ENCODE results near the gene TCF19.

Gene TCF19

DNA sequence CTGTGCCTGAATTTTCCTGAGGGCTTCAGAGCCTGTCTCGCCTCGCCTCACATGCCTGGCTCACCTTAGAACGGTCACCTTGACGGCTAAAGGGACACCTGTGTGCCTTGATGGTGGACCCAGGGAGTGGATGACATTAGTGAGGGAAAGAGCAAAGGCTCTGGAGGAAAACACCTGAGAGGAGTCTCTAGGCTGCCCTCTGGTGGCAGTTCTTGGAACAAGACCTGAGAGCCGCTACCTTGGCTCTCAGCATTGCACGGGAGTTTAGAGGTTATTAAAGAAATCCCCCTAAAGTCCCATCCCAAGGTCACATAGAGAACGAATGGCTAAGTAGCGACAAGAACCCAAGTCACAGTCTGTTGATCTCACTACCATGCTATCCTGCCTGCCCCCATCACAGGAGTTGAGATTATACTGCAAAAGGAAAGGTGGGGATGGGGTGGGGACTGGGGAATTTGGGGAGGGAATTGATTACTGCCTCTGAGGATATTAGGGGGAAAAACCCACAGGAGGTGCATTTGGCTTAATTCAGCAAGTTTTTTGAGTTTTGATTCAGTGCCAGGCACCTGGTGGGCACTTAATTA, 30.2 kb upstream of the TCF19 start:
- peak; percentile 43 for DNase-seq (ENCODE audit: low read depth)

DNA sequence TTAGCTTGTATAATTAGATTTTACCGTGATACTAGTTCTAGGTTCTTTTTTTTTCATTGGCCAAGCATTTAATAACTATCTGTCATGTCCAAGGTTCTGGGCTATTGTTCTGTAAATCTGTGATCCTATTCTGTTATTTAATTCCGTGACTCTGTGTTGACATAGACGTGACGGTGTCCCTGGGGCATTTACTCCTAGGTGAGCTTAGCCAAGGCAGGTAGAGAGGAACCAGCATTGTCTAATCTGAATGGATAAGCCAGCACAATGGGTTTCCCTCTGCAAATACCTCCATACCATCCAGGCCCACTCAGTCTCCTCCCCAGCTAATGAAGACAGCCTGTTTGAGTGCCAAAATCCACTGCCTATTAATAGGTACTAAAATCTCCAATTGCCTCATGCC, 29.3 kb upstream of the TCF19 start:
- DNase-seq (ENCODE audit: low read depth) = no peak

DNA sequence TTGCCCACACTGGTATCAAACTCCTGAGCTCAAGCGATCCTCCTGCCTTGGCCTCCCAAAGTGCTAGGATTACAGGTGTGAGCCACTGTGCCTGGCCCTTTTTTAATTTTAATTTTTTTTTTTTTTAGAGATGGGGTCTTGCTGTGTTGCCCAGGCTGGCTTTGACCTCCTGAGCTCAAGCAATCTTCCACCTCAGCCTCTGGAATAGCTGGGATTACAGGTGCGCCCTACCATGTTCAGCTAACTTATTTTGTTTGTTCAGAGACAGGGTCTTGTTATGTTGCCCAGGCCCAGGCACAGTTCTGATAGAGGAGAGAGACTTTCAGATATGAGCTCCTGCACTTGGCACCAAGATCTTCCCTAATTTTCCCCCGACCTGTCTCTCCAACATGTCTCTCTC, 27.6 kb upstream of the TCF19 start:
- DNase-seq (ENCODE audit: low read depth) = no peak

DNA sequence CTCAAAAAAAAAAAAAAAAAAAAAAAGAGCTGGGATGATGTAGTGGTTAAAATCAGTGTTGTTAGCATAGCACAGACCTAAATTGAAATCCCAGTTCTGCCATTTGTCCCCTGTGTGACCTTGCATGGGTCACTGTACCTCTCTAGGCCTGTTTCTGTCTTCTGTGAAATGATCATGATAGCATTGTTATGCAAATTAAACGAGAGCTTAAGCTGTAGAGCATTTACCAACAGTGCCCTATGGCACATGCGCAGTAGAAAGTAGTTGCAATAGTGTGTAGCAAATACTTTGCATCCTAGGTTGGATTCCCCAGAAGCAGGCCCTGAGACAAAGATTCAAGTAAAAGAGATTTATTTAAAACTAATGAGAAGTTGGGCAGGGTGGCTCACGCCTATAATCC, 26.8 kb upstream of the TCF19 start:
- DNase-seq (ENCODE audit: low read depth) = no peak

DNA sequence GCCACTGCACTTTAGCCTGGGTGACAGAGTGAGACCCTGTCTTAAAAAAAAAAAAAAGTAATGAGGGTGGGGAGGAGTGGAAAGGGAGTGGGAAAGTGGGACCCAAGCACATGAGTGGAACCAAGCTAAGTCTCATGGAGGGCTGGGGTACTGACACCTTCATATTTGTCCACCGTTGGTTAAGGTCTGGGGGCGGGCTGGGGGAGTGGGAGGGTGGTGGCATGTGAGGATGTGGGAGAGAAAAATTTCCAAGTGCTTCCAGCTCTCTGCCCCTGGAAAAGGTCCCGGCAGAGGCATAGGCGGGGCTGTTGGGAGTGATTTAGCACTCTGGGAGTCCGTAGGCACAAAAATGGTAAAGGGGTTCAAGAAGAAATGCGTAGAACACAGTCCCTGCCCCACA, 25.6 kb upstream of the TCF19 start:
- no peak for DNase-seq (ENCODE audit: low read depth)

DNA sequence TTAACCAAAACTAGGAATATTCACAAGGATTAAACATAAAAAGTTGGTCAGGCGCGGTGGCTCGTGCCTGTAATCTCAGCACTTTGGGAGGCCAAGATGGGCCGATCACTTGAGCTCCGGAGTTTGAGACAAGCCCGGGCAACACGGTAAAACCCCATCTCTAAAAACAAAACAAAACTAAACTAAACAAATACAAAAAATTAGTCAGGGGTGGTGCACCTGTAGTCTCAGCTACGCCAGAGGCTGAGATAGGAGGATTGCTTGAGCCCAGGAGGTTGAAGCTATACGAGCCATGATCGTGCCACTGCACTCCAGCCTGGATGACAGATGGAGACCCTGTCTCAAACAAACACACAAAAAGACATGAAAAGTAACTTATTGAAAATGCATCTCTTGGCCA, 22.7 kb upstream of the TCF19 start:
- DNase-seq (ENCODE audit: low read depth) = no peak

DNA sequence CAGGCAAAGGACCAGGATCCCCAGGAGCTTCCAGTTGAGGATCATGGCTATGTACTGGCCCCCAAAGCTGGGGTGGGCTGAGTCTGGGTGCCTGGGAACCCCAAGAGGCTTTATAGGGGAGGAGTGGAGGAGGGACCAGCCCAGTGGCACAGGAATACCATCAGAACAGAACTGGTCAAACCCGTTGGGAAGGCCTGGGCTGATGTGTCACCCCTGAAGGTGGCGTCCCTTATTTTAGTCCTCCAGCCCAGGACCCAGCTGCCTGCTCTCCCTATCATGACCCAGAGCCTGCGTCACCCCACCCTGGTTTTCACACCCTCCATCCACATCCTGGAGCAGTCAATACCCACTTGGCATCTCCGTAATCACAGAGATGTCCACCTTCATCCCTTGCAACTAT, 19.4 kb upstream of the TCF19 start, which contains the start of gene PSORS1C2:
PSORS1C2 (minus strand) TSS at position 85 of the 400 bp plus-strand sequence; CDS start at position 45, 40 bp downstream.
- no peak for DNase-seq (ENCODE audit: low read depth)

DNA sequence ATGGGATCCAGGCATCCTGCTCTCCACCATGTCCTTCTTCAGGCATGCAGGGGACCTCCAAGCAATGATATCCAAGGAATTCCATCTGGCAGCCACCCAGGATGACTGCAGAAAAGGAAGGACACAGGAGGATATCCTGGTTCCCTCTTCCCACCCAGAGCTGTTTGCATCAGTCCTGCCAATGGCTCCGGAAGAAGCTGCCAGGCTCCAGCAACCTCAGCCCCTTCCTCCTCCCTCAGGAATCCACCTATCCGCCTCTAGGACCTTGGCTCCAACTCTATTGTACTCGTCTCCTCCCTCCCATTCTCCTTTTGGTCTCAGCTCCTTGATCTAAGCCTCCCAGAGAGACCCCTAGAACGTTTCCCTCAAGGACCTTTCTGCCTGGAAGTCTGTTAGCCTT, 18.8 kb upstream of the TCF19 start:
- no peak for DNase-seq (ENCODE audit: low read depth)

DNA sequence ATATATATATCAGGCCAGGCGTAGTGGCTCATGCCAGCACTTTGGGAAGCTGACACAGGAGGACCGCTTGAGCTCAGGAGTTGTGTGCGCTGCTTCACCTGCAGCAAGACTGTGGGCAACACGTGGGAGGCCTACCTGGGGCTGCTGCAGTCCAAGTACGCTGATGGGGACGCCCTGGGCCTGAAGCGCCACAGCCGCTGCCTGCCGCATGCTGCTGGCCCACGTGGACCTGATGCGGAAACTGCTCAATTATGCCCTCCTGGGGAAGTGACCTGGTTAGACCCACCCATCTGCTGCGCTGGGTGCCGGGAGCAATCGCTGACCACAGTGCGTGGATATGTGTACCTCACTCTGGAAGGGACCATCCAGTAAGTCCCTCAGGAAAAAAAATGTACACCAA, 17.7 kb upstream of the TCF19 start:
- no peak for DNase-seq (ENCODE audit: low read depth)

DNA sequence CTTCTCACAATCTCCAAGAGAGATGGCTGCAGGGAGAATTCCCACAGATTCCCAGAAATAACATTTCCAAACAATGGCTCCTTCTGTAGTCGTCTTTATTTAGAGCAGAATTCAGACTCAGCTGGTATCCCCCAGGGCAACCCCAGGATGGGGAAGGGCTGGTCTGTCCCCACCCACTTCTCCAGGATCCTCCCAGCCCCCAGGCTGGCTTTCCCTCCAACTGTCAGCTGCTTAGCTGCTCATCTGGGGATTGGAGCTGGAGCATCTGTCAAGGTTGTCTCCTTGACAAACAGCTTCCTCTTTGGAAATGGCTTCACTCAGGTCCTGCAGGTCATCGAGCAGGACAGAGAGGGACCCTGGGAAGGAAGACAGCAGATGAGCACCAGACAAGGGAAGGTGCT, 16.0 kb upstream of the TCF19 start:
- no peak for DNase-seq (ENCODE audit: low read depth)

DNA sequence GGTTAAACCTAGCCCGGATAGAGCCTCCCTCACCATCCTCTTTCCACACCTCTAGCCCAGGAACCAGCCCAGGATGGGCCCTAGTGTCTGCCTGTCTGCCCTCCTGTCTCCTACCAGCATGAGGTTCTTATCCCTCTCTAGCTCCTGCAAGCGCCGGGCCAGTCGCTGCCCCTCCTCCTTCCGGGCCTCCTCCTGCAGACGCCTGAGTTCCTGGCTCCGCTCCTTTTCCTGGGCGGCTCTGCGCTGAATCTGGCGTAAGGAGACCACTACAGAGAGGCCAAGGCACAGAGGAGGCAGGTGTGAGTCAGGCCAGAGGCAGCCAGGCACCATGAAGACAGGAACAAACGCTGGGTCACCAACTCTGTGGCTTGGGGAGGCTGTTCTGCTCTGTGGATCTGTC, 15.2 kb upstream of the TCF19 start:
- DNase-seq (ENCODE audit: low read depth) = no peak

DNA sequence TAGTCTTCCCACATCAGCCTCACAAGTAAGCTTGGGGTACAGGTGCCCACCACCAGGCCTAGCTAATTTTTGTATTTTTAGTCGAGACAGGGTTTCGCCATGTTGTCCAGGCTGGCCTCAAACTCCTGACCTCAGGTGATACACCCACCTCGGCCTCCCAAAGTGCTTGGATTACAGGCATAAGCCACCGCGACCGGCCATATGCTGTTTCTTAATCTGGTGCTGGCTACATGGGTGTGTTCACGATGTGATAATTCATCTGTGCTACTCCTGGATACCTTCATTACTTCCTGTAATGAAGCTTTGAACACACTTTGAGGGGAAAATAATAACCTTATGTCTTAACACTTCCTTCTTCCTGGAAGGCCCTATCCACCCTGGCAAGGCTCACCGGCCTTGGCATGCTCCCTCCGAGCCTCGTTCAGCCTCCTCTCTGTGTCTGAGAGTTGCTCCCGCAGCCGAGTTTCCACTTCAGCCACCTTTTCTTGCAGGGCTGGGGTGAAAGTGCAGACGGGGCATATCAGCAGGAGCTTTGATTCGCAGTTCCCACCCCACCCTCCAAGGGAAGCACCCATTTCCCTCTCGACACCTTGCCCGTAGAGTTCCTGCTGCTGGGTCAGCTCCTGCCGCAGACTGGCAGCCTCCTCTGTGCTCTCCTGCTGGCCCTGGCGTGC, 14.0 kb upstream of the TCF19 start:
- DNase-seq (ENCODE audit: low read depth) = no peak

DNA sequence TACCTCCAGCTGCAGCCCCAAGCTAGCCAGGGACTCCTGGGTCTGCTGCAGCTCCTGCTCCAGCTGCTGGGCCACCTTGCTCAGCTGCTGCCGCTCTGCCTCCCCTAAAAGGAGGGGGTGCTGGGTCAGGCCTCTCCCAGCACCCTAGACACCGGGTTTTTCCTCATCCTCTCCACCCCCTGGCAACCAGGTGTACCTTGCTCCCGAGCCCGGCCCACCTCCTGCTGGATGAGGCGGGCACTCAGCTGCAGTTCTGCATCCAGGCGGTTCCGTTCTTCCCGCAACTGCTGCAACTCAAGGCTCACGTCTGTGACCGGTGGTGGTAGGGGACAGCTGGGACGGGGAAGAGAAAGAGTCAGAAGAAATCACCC, 13.4 kb upstream of the TCF19 start:
- DNase-seq (ENCODE audit: low read depth) = no peak

DNA sequence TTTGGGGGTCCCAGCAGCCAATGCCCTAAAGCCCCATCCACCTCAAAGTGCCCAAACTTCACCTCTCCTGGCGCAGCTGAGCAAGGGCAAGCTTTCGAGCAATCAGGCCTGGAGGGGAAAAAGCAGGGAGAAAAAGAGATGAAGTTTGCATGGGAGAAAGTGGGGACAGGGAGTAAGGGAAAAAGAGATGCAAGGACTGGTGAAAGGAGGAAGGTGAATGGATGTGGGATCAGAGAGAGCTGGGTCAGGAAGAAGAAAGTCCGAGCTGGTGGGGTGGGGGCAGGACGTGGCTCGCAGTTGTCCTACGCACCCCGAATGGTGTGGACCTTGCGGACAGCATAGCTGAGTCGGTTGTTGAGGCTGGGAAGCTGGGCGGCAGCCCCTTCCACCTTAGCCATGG, 13.0 kb upstream of the TCF19 start:
- DNase-seq (ENCODE audit: low read depth) = no peak

DNA sequence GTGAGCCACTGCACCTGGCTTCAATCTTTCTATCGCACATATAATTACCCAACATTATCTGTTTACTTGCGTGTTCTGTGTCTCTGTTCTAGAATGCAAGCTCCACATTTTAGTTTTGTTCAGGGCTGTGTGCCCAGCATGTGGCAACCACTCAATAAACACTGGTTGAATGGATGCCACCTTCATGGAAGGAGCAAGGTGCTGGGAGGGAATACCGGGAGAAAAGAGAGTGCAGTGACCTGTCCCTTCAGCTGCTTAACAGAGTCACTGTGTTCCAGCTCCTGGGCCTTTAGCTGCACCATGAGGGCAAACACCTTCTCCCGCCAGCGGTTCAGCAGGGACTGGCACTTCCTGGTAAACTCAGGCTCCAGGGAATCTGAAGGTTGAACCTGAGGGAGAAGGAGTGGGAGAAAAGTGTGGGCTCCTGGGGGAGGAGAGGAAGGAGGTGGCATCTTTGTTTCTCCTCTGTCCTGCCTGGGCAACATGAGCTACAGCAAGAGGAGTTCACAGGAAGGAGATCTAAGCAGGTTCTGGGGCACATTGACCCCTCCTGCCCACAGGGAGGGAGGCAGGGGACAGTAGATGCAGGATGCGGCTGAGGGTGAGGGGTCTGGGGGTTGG, 8.5 kb upstream of the TCF19 start:
- no peak for DNase-seq (ENCODE audit: low read depth)

DNA sequence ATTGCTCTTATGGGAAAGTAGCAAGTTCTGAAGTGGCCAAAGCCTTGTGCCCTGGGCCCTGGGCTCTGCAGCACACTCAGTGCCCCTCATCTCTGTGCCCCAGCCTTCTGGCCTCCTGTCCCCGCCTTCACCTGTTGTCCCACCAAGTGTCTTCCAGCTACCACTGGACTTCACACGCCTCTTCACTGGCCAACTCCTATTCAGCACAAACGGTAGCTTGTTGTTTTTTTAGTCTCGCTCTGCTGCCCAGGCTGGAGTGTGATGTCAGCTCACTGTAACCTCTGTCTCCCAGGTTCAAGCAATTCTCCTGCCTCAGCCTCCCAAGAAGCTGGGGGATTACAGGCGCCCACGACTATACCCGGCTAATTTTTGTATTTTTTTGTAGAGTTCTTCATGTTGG, 5.6 kb upstream of the TCF19 start:
- DNase-seq (ENCODE audit: low read depth) = no peak

DNA sequence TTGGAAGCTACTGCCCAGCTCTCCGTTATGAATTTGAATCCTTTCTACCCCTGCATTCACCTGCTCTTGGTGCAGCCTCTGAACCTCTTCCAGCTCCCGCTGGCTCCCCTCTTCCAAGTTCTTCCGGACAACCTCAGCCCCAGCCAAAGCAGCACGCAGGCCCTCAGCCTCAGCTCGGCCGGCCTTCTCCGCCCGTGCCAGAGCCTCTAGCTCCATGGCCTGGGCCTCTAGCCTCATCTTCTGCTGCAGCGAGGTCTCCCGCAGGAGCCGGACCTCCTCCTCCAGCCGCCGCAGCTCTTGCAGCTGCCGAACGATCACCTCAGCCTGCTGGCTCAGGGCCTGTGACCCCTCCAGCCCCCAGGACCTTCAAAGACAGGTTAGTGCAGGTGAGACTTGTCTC, 4.0 kb upstream of the TCF19 start:
- no peak for DNase-seq (ENCODE audit: low read depth)

DNA sequence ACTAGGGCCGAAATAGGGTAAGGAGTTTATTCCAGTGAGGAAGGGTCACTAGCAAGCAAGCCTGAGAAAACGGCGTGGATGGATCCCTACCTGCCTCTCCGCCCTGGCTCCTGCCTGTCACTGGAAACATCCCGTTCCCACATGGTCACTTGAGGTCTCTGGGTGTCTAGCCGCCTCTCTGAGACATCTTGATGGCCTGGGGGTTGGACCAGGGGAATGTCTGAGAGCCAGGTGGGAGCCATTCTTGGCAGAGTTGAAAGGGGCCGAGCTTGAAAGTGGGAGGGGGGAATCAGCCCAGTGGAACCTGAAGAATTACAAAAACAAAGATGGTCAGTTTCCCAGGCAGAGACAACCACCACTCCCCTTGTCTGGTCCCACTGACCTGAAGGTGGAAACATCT, 1.7 kb upstream of the TCF19 start:
- no peak for DNase-seq (ENCODE audit: low read depth)

DNA sequence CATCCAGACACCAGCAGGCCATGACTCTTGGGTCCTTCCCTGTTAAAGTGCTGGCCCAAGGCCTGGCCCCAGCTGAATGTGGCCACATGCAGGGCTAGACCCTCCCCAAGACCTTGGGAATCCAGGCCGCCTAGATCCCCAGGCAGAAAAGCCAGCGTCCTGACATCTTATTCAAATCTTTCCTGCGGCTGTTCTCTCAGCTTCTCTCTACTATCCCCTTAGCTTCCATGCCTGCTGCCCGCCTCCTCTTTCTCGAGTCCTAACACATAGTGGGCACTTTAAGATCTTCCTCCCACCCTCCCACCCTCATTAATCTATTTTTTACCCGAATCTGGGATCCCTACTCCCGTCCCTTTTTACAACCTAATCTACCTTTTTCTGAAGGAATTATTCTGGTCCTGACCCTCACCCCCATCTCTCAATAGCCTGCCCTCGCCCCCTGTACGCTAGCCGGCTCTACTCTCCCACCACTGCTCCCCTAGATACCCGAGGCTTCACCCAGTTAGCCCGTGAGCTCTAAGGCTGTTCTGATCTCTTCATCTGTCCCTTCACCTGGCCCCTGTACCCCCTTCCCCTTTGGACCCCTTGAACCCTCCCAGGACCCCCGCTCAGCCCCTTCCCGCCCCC, 763 bp upstream of the TCF19 start, which contains the start of gene CCHCR1:
CCHCR1 (minus strand) TSS at position 290 of the 627 bp plus-strand sequence; CDS start at position 88, 202 bp downstream.
- no peak for DNase-seq (ENCODE audit: low read depth)

DNA sequence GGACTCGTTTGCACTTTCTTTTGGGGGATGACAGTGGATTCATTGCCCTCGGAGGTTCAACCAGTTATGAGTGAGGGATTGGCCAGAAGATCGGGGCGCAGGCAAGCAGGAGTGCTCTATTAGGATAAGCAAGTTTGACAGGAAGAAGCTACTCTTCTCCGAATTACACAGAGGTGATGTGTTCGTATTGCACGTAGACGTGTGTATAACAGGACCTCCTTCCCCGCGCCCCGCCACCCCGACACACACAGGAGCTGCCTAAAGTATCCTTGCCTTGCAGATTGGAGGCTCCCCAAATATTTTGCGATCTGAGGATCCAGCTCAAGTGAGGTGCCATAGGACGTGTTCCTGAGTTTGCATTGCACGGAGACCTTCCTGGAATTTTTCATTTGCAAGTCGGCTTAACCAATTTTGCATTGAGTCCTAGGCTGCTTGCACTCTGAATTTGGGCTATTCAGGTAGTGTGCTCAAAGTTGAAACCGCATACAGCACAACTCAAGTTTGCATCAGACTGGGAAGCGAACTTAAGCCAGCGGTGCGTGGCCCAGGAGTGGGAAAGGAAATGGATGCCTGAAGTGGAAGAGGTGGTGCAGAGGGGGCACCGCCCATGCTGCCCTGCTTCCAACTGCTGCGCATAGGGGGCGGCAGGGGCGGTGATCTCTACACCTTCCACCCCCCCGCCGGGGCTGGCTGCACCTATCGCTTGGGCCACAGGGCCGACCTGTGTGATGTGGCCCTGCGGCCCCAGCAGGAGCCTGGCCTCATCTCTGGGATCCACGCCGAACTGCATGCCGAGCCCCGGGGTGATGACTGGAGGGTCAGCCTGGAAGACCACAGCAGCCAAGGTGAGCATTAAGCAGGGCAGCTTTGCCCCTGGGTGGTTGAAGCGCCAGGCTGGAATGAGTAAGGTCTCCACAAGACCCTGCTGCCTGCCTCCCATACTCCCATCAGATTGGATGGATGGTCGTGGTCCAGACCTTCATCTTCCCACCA, 770 bp downstream of the TCF19 start:
- DNase-seq (ENCODE audit: low read depth) = peak; percentile 4

DNA sequence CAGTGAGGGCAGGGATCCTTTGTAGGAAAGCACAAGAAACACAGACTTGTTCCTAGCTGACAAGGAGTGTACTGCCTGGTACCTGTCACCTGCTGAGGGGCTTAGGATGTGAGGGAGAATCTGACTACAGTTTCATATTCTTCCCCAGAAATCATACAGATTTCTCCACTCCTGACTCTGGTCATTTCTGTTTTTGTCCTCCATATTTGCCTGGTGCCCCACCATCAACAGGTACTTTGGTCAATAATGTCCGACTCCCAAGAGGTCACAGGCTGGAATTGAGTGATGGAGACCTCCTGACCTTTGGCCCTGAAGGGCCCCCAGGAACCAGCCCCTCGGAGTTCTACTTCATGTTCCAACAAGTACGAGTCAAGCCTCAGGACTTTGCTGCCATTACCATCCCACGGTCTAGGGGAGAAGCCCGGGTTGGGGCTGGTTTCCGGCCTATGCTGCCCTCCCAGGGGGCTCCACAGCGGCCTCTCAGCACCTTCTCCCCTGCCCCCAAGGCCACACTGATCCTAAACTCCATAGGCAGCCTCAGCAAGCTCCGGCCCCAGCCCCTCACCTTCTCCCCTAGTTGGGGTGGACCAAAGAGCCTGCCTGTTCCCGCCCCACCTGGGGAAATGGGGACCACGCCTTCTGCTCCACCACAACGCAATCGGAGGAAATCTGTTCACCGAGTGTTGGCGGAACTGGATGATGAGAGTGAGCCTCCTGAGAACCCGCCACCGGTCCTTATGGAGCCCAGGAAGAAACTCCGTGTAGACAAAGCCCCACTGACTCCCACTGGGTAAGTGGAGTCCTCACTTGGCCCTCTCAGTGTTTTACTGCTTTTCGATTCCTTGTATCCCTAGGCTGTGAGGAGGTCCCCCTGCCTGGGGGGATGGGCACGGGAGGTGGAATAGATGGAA, 3.1 kb downstream of the TCF19 start:
- DNase-seq (ENCODE audit: low read depth) = no peak

Data from activated T-helper 1 cell treated with Interleukin-2 at 50 U/mL for 16 hours (primary cell).